ENCODE data around the gene OBI1. TPM values are rescaled to one million over a fixed set of nuclear protein-coding genes. Genes with fewer than 3 reads are reported as not detected.

Gene OBI1
- total RNA-seq, 1 donor from 2014 or later = 22.3 TPM

- H3K36me3 Mint-ChIP-seq (ENCODE audit: insufficient read depth) = no peaks in the 10 kb centered on the region
- no peak overlapping the region for H3K27ac Mint-ChIP-seq
- DNase-seq (ENCODE audit: low spot score, unreplicated experiment) = no peak
- no peaks in the 10 kb centered on the region for H3K9me3 Mint-ChIP-seq (ENCODE audit: low read depth)
- TF ChIP-seq, protein P1, sequence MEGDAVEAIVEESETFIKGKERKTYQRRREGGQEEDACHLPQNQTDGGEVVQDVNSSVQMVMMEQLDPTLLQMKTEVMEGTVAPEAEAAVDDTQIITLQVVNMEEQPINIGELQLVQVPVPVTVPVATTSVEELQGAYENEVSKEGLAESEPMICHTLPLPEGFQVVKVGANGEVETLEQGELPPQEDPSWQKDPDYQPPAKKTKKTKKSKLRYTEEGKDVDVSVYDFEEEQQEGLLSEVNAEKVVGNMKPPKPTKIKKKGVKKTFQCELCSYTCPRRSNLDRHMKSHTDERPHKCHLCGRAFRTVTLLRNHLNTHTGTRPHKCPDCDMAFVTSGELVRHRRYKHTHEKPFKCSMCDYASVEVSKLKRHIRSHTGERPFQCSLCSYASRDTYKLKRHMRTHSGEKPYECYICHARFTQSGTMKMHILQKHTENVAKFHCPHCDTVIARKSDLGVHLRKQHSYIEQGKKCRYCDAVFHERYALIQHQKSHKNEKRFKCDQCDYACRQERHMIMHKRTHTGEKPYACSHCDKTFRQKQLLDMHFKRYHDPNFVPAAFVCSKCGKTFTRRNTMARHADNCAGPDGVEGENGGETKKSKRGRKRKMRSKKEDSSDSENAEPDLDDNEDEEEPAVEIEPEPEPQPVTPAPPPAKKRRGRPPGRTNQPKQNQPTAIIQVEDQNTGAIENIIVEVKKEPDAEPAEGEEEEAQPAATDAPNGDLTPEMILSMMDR (IDR thresholded peaks at IDR 0.05; ENCODE audit: unreplicated experiment) = no peak
- H3K4me1 Mint-ChIP-seq (ENCODE audit: low read depth) = peaks cover 3% of the 10 kb centered on the region
- H3K4me3 Mint-ChIP-seq (ENCODE audit: low read depth) = no peak overlapping the region
- H3K27me3 Mint-ChIP-seq = peaks cover 93% of the 10 kb centered on the region
These were observed 65.8 kb downstream of the OBI1 start for GRCh38 chr13:78593129-78593528.

DNA sequence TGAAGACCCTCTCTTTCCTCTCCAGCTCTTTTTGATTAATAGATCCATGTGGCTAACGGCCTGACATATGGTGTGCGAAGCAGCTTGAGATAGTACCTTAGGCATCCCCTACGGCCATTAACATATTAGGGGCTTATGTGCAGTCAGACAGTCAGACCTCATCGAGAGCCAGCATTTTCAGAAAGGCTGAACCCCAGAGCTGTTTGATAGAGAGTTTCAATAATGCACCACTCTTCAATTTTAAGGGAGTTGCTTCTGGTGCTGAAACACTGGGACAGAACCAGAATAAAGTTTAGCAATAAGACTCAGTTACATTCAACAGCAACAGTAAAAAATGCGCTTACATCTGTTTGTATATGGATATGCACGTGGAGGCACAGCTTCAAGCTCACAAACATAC is 66.4 kb downstream of the OBI1 start:
- TF ChIP-seq, protein P1 (IDR thresholded peaks at IDR 0.05; ENCODE audit: unreplicated experiment) = no peak
- H3K27me3 Mint-ChIP-seq = peaks cover 95% of the 10 kb centered on the region
- no peak overlapping the region for H3K27ac Mint-ChIP-seq
- DNase-seq (ENCODE audit: low spot score, unreplicated experiment) = no peak
- H3K36me3 Mint-ChIP-seq (ENCODE audit: insufficient read depth) = no peaks in the 10 kb centered on the region
- H3K4me3 Mint-ChIP-seq (ENCODE audit: low read depth) = no peak overlapping the region
- H3K9me3 Mint-ChIP-seq (ENCODE audit: low read depth) = no peaks in the 10 kb centered on the region
- H3K4me1 Mint-ChIP-seq (ENCODE audit: low read depth) = peaks cover 3% of the 10 kb centered on the region

GRCh38 chr13:78589206-78589605 is 69.7 kb downstream of the OBI1 start:
- peaks cover 2% of the 10 kb centered on the region for H3K4me1 Mint-ChIP-seq (ENCODE audit: low read depth)
- TF ChIP-seq, protein P1 (IDR thresholded peaks at IDR 0.05; ENCODE audit: unreplicated experiment) = no peak
- H3K27ac Mint-ChIP-seq = no peak overlapping the region
- peak; percentile 69 for DNase-seq (ENCODE audit: low spot score, unreplicated experiment)
- H3K36me3 Mint-ChIP-seq (ENCODE audit: insufficient read depth) = no peaks in the 10 kb centered on the region
- H3K9me3 Mint-ChIP-seq (ENCODE audit: low read depth) = no peaks in the 10 kb centered on the region
- no peak overlapping the region for H3K4me3 Mint-ChIP-seq (ENCODE audit: low read depth)
- peaks cover 91% of the 10 kb centered on the region for H3K27me3 Mint-ChIP-seq

DNA sequence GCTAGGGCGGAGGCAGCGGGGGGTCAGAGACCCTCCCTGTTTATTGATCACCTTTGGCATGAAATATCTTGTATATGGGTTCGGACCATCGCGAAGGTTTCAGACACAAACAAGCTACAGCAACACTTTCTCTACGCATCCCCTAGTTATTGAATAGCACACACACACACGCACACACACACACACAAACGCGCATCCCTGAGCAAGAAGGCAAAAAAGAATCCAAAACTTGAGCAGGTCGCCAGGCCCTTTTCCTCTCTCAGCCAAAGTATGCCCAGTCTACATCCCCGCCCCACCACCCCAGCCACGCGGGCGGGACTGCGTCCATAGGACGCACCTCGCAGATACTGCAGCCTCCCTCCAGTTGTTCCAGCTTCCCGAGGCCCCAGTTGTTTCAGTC is 71.6 kb downstream of the OBI1 start:
- DNase-seq (ENCODE audit: low spot score, unreplicated experiment) = no peak
- H3K27ac Mint-ChIP-seq = no peak overlapping the region
- no peaks in the 10 kb centered on the region for H3K36me3 Mint-ChIP-seq (ENCODE audit: insufficient read depth)
- H3K9me3 Mint-ChIP-seq (ENCODE audit: low read depth) = no peaks in the 10 kb centered on the region
- no peaks in the 10 kb centered on the region for H3K4me1 Mint-ChIP-seq (ENCODE audit: low read depth)
- peaks cover 81% of the 10 kb centered on the region for H3K27me3 Mint-ChIP-seq
- TF ChIP-seq, protein P1 (IDR thresholded peaks at IDR 0.05; ENCODE audit: unreplicated experiment) = no peak
- no peak overlapping the region for H3K4me3 Mint-ChIP-seq (ENCODE audit: low read depth)

DNA sequence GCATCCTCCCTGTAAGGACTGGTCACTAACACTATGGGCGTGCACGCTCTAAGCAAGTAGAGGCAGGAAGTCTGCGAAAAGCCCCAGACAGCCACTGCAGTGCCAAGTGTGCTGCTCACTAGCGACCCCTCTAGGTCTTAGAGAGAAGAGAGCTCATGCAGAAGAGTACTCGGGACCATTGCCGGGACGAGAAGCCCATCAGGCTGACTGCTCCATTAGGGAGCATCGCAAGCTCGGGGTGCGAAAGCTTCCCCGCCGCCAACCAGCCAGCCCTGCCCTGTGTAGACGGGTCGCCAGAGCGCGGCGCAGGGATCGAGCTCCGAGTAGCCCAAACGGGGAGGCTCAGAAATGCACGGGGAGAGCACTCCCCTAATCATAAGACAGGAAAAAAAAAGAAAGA is 72.2 kb downstream of the OBI1 start:
- TF ChIP-seq, protein P1 (IDR thresholded peaks at IDR 0.05; ENCODE audit: unreplicated experiment) = peak; percentile 42
- H3K4me3 Mint-ChIP-seq (ENCODE audit: low read depth) = no peak overlapping the region
- H3K27me3 Mint-ChIP-seq = peaks cover 77% of the 10 kb centered on the region

More for the DNA sequence above, 72.2 kb downstream of the OBI1 start:
- Mint-ChIP-seq H3K4me1 (ENCODE audit: low read depth) (no peaks in the 10 kb centered on the region), H3K27ac (no peak overlapping the region), H3K36me3 (ENCODE audit: insufficient read depth) (no peaks in the 10 kb centered on the region), H3K9me3 (ENCODE audit: low read depth) (no peaks in the 10 kb centered on the region)
- no peak for DNase-seq (ENCODE audit: low spot score, unreplicated experiment)

Measured in progenitor cell of endocrine pancreas (in vitro differentiated cells).